Smooth muscle cell (in vitro differentiated cells): ENCODE results near the gene PLXNA4. TPM values are rescaled to one million over a fixed set of nuclear protein-coding genes. Genes with fewer than 3 reads are reported as not detected.

ENCODE experiments used
- DNase-seq: peaks from one replicate; lab custom pipeline; 2025; ENCODE audit not compliant: unreplicated experiment; lab: John Stamatoyannopoulos, UW
- H2AFZ ChIP-seq: fragments of 200-600 bp; sonication (generic); 2 replicates; pipeline ENCODE4 v1.6.0; 2016; ENCODE audit warnings: antibody characterized with exemption, low read depth, mild to moderate bottlenecking
- H3F3A ChIP-seq: fragments of 200-600 bp; sonication (generic); 2 replicates; pipeline ENCODE4 v1.6.0; 2017; ENCODE audit warnings: antibody characterized with exemption, low read depth
- H3K27ac ChIP-seq: fragments of 200-600 bp; sonication (generic); 2 replicates; pipeline ENCODE4 v1.5.1; 2016; ENCODE audit warnings: low read depth, mild to moderate bottlenecking
- H3K27me3 ChIP-seq: fragments of 200-600 bp; sonication (generic); 2 replicates; pipeline ENCODE4 v1.6.1; 2016; ENCODE audit warnings: low read depth, mild to moderate bottlenecking
- H3K36me3 ChIP-seq: fragments of 200-600 bp; sonication (generic); 2 replicates; pipeline ENCODE4 v1.5.1; 2016; ENCODE audit warnings: low read depth
- H3K4me1 ChIP-seq: fragments of 200-600 bp; sonication (generic); 2 replicates; pipeline ENCODE4 v1.5.1; 2016; ENCODE audit warnings: low read depth
- H3K4me2 ChIP-seq: fragments of 200-600 bp; sonication (generic); 2 replicates; pipeline ENCODE4 v1.6.0; 2016; ENCODE audit warnings: mild to moderate bottlenecking
- H3K4me3 ChIP-seq: fragments of 200-600 bp; sonication (generic); 2 replicates; pipeline ENCODE4 v1.5.1; 2016; ENCODE audit warnings: mild to moderate bottlenecking
- H3K79me2 ChIP-seq: fragments of 200-600 bp; sonication (generic); 2 replicates; pipeline ENCODE4 v1.6.0; 2016; ENCODE audit warnings: low read depth, mild to moderate bottlenecking
- H3K9ac ChIP-seq: fragments of 200-600 bp; sonication (generic); 2 replicates; pipeline ENCODE4 v1.6.0; 2016; ENCODE audit warnings: low read depth
- H3K9me3 ChIP-seq: fragments of 200-600 bp; sonication (generic); replicated peaks from 2 replicates; pipeline ENCODE4 v1.5.1; 2016; ENCODE audit warnings: low read depth
- H4K20me1 ChIP-seq: fragments of 200-600 bp; sonication (generic); 2 replicates; pipeline ENCODE4 v1.6.0; 2016; ENCODE audit warnings: low read depth
- WGBS: methylation state at CpG from one replicate; pipeline ENCODE4 v1.1.7; 2016; ENCODE audit warnings: low lambda C conversion rate; 5-methylcytosine and 5-hydroxymethylcytosine counted together
- polyA plus RNA-seq: library from polyadenylated mRNA; unstranded; fragments of >200 nt; fragmentation: Nextera tagmentation; extraction: Ambion mirVana; gene quantifications from 2 replicates; pipeline ENCODE4 v1.2.1, GENCODE V29; 2016
- total RNA-seq: library from RNA; depleted of rRNA; stranded (reverse); fragments of >200 nt; gene quantifications from 2 replicates; pipeline ENCODE4 v1.2.3, GENCODE V29; 2014
- TF ChIP-seq, protein P1 (sequence below): fragments of 200-600 bp; sonication (generic); IDR thresholded peaks from 2 replicates; pipeline ENCODE4 v1.5.1; 2017; ENCODE audit warnings: borderline replicate concordance, mild to moderate bottlenecking, antibody characterized with exemption; ENCODE audit not compliant: insufficient read depth, poor library complexity, severe bottlenecking

PLXNA4 gene
- total and polyA plus RNA-seq, 2 experiments from 2014 or later: 8.5 to 9.9 TPM

DNA sequence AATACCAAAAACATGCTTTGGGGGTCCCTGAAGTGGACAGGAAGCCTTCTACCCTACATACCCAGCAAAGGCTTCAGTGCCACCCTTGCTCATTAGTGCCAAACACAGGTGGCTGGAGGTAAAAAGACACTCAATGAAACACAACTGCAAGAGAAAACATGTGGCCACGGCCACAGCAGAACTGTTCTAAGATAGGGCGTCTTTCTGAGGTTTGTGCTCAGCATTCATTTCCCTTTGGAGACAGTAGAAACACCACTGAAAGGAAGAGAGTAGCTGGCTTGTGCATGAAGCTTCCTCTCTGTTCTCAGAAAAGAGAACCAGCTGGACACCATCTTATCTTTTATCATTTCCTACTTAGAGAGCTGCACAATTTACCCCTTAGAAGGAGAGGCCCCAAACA lies 143.0 kb downstream of the PLXNA4 start:
- Histone ChIP-seq H3K9me3 (no peaks in the 10 kb centered on the region), H3K4me1 (no peaks in the 10 kb centered on the region), H3K9ac (no peak overlapping the region), H3K27ac (no peak overlapping the region), H3K4me3 (no peak overlapping the region), H4K20me1 (no peaks in the 10 kb centered on the region), H3F3A (peaks cover 6% of the 10 kb centered on the region), H3K79me2 (no peaks in the 10 kb centered on the region), H2AFZ (no peak overlapping the region), H3K27me3 (no peaks in the 10 kb centered on the region), H3K4me2 (no peak overlapping the region), H3K36me3 (no peaks in the 10 kb centered on the region)
- DNase-seq: no peak
- TF ChIP-seq, protein P1, sequence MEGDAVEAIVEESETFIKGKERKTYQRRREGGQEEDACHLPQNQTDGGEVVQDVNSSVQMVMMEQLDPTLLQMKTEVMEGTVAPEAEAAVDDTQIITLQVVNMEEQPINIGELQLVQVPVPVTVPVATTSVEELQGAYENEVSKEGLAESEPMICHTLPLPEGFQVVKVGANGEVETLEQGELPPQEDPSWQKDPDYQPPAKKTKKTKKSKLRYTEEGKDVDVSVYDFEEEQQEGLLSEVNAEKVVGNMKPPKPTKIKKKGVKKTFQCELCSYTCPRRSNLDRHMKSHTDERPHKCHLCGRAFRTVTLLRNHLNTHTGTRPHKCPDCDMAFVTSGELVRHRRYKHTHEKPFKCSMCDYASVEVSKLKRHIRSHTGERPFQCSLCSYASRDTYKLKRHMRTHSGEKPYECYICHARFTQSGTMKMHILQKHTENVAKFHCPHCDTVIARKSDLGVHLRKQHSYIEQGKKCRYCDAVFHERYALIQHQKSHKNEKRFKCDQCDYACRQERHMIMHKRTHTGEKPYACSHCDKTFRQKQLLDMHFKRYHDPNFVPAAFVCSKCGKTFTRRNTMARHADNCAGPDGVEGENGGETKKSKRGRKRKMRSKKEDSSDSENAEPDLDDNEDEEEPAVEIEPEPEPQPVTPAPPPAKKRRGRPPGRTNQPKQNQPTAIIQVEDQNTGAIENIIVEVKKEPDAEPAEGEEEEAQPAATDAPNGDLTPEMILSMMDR: no peak
- 93% methylated on average over 2 of the region's 2 CpGs for WGBS

DNA sequence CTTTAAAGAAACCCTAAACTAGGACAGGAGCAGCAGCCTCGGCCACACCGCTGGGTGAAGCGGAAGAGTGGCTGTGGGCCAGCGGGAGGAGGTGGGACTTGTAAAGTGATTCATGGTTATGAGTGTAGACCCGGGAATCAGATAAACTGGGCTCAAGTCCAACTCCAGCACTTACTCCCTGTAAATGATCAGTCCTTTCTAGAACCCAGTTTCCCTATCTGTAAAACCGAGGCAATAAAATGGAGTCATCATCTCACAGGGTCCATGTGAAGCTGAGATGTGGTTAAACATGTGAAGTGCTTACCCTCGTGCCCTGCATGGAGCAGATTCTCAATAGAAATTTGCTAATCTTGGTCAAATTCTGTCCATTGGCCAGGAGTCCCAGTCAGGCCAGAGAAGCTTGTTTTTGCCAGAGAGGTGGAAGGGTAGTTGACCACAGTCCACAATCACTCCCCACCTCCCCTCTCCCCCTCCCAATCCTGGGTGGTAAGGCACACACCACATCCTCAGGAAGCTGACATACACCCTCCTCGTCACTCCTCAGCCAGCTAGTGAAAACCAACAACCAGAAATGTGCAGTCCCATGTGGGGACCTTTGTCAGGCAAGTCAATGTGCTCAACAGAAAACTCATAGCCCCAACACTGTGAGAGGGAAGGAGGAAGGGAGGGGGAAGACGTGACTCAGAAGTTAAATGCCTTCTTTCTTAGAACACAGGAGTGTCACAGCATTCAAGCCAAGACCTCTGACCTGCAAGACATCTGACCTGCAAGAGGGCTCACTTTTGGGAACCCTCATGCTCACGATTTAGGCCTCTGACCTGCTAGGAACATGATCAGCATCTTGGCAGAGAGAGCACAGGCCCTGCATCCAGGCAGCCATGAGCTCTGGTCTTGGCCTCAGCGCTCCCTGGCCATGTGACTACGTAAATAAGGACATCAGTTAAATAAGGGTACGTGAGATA lies 145.1 kb downstream of the PLXNA4 start:
- H3K36me3 ChIP-seq: no peaks in the 10 kb centered on the region
- no peaks in the 10 kb centered on the region for H3K9me3 ChIP-seq
- DNase-seq: peak; percentile 8
- no peaks in the 10 kb centered on the region for H4K20me1 ChIP-seq
- H3F3A ChIP-seq: peaks cover 6% of the 10 kb centered on the region
- peak overlapping the region; percentile 64 for H3K27ac ChIP-seq
- no peak overlapping the region for H2AFZ ChIP-seq
- H3K9ac ChIP-seq: no peak overlapping the region
- no peaks in the 10 kb centered on the region for H3K79me2 ChIP-seq
- H3K27me3 ChIP-seq: no peaks in the 10 kb centered on the region
- 59% methylated on average over 13 of the region's 13 CpGs for WGBS
- H3K4me2 ChIP-seq: peak overlapping the region; percentile 59
- no peak overlapping the region for H3K4me3 ChIP-seq
- no peaks in the 10 kb centered on the region for H3K4me1 ChIP-seq
- TF ChIP-seq, protein P1: no peak

DNA sequence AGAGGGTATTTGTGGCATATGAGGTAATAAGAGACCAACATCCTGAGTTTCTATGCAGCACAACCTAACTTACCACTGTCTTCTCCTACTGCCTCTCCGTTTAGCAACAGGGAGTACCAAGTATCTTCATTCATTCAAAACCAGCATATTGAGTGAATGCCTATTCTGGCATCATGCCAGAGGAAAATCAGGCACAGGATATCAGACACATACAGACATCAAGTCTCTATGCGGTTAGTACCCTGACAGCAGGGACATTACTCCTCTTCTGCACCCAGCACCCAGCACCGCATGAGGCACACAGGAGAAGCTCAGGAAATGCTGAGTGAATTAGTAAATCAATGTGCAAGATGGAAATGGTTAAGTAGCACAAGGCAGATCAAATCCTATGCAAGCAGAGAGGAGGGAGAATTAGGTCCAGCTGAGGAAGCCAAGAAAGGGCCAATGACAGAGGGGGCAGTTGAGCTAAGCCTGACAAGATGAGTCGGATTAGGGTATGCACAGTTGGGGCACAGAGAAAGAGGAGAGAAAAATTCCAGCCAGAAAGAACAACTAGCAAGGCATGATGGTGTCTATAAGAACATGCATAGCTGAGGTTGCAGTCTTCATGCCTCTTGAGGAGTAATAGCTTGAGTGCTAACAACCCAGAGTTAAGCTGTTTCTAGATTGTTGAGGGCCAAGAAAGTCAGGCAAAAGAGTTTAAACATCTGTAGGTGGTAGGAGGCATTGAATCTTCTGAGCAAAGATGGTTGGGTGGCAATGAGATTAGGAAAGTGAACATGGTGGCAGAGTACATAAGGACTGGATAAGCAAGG lies 146.0 kb downstream of the PLXNA4 start:
- Histone ChIP-seq H4K20me1 (no peaks in the 10 kb centered on the region), H3K36me3 (no peaks in the 10 kb centered on the region), H3F3A (peaks cover 6% of the 10 kb centered on the region), H3K79me2 (no peaks in the 10 kb centered on the region), H3K4me3 (no peak overlapping the region), H3K4me1 (no peaks in the 10 kb centered on the region), H2AFZ (no peak overlapping the region), H3K9me3 (no peaks in the 10 kb centered on the region), H3K27ac (peak overlapping the region; percentile 64), H3K9ac (no peak overlapping the region), H3K27me3 (no peaks in the 10 kb centered on the region), H3K4me2 (peak overlapping the region; percentile 59)
- DNase-seq: no peak
- TF ChIP-seq, protein P1: no peak
- WGBS: 88% methylated on average over 4 of the region's 4 CpGs
